Gastroesophageal sphincter (tissue), 3 donors: ENCODE measurements around the gene LAMB4.

Experiments
- CTCF ChIP-seq, 4 experiments: fragments of 200-600 bp in 2 of 4; fragments of 450-650 bp in 2 of 4; sonication (generic) in 1 of 4; IDR thresholded peaks; one replicate each; pipeline ENCODE4 v1.5.1; 2017 to 2019; ENCODE audit warnings: antibody characterized with exemption in 4 of 4, mild to moderate bottlenecking in 2 of 4, moderate library complexity in 2 of 4
- POLR2A ChIP-seq, 2 donors: fragments of 450-650 bp; IDR thresholded peaks; one replicate each; pipeline ENCODE4 v1.6.1; 2017; ENCODE audit warnings: antibody characterized with exemption in 2 of 2, mild to moderate bottlenecking in 2 of 2, moderate library complexity in 1 of 2

- no peak for TF ChIP-seq CTCF (IDR thresholded peaks at IDR 0.05)
- TF ChIP-seq POLR2A (IDR thresholded peaks at IDR 0.05): no peak
Measured at GRCh38 chr7:108077709-108078108, 52.5 kb downstream of the LAMB4 start.
